HEK293T (cell line): ENCODE data around the gene SAA1.

Experiments
- ARNT ChIP-seq: fragments of 450-650 bp; IDR thresholded peaks from 2 replicates; pipeline ENCODE4 v1.6.1; 2017; ENCODE audit warnings: mild to moderate bottlenecking
- BHLHE40 ChIP-seq: fragments of 450-650 bp; IDR thresholded peaks from 2 replicates; pipeline ENCODE4 v1.6.1; 2016; ENCODE audit warnings: mild to moderate bottlenecking, moderate library complexity, borderline replicate concordance
- CTBP1 ChIP-seq: fragments of 450-650 bp; IDR thresholded peaks from 2 replicates; pipeline ENCODE4 v1.6.1; 2016; ENCODE audit warnings: borderline replicate concordance
- ELF4 ChIP-seq: fragments of 450-650 bp; IDR thresholded peaks from 2 replicates; pipeline ENCODE4 v1.6.1; 2017; ENCODE audit warnings: antibody characterized with exemption
- FOXA1 ChIP-seq: fragments of 450-650 bp; IDR thresholded peaks from 2 replicates; pipeline ENCODE4 v1.6.1; 2016; ENCODE audit warnings: mild to moderate bottlenecking
- FOXK2 ChIP-seq: fragments of 450-650 bp; IDR thresholded peaks from 2 replicates; pipeline ENCODE4 v1.6.1; 2016; ENCODE audit warnings: mild to moderate bottlenecking
- FOXM1 ChIP-seq: fragments of 450-650 bp; IDR thresholded peaks from 2 replicates; pipeline ENCODE4 v1.6.1; 2017; ENCODE audit warnings: mild to moderate bottlenecking, borderline replicate concordance
- NFRKB ChIP-seq: fragments of 450-650 bp; IDR thresholded peaks from 2 replicates; pipeline ENCODE4 v1.6.1; 2016; ENCODE audit warnings: mild to moderate bottlenecking, moderate library complexity
- PKNOX1 ChIP-seq: fragments of 450-650 bp; IDR thresholded peaks from 2 replicates; pipeline ENCODE4 v1.6.1; 2016
- SP1 ChIP-seq: fragments of 450-650 bp; IDR thresholded peaks from 2 replicates; pipeline ENCODE4 v1.6.1; 2017
- SUZ12 ChIP-seq: fragments of 450-650 bp; IDR thresholded peaks from 2 replicates; pipeline ENCODE4 v1.6.1; 2016; ENCODE audit warnings: mild to moderate bottlenecking
- TARDBP ChIP-seq: fragments of 450-650 bp; IDR thresholded peaks from 2 replicates; pipeline ENCODE4 v1.6.1; 2016
- ZNF384 ChIP-seq: fragments of 450-650 bp; IDR thresholded peaks from 2 replicates; pipeline ENCODE4 v1.6.1; 2016

- TF ChIP-seq ELF4, result no peak
- no peak for TF ChIP-seq SUZ12
- TF ChIP-seq CTBP1, result no peak
- TF ChIP-seq SP1, result no peak
- TF ChIP-seq TARDBP, result no peak
- TF ChIP-seq BHLHE40, result no peak
- no peak for TF ChIP-seq NFRKB
- TF ChIP-seq FOXM1, result no peak
- no peak for TF ChIP-seq FOXA1
- no peak for TF ChIP-seq PKNOX1
- TF ChIP-seq ARNT, result no peak
- no peak for TF ChIP-seq FOXK2
- no peak for TF ChIP-seq ZNF384
These were observed 43.6 kb downstream of the SAA1 start for GRCh38 chr11:18309691-18310090.
